22Rv1 (cell line): Measurements from ENCODE around the gene NLK.

Source experiments
- ZFX ChIP-seq: fragments of 450-650 bp; IDR thresholded peaks from 2 replicates; pipeline ENCODE4 v1.6.1; 2017; ENCODE audit warnings: antibody characterized with exemption, borderline replicate concordance
- TF ChIP-seq, protein P1 (sequence below): fragments of 450-650 bp; IDR thresholded peaks from 2 replicates; pipeline ENCODE4 v1.5.1; 2017; ENCODE audit warnings: mild to moderate bottlenecking

DNA sequence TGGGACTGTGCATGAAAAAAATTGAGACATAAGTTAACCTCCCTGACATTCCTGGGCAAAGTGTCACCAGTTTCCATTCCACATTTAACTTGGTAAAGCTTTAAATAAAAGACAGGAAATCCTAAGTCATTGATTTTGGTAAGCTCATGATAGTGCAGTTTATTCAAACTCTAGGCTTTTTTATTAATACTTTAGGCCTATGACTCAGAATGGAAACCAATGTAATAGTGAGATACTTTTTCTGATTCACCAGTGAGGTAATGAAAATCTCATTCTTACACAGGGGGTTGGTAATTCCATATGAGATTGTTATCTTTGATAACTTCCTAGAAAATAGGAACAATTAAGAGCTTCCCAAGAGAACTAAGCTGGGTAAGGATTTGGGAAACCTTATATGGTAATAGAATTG is 91.1 kb downstream of the NLK start:
- TF ChIP-seq, protein P1, sequence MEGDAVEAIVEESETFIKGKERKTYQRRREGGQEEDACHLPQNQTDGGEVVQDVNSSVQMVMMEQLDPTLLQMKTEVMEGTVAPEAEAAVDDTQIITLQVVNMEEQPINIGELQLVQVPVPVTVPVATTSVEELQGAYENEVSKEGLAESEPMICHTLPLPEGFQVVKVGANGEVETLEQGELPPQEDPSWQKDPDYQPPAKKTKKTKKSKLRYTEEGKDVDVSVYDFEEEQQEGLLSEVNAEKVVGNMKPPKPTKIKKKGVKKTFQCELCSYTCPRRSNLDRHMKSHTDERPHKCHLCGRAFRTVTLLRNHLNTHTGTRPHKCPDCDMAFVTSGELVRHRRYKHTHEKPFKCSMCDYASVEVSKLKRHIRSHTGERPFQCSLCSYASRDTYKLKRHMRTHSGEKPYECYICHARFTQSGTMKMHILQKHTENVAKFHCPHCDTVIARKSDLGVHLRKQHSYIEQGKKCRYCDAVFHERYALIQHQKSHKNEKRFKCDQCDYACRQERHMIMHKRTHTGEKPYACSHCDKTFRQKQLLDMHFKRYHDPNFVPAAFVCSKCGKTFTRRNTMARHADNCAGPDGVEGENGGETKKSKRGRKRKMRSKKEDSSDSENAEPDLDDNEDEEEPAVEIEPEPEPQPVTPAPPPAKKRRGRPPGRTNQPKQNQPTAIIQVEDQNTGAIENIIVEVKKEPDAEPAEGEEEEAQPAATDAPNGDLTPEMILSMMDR = no peak
- TF ChIP-seq ZFX = no peak
